Activated CD8-positive, alpha-beta memory T cell treated with anti-CD3 and anti-CD28 coated beads, Interleukin-2, amount 50 U/mL, for 4 hours (primary cell): ENCODE measurements around the gene RANBP17.

Source experiments
- DNase-seq: peaks from one replicate; pipeline ENCODE4 v3.0.0-alpha.2; 2020

Gene RANBP17

GRCh38 chr5:171307789-171308452, 446.1 kb downstream of the RANBP17 start:
- DNase-seq = no peak

DNA sequence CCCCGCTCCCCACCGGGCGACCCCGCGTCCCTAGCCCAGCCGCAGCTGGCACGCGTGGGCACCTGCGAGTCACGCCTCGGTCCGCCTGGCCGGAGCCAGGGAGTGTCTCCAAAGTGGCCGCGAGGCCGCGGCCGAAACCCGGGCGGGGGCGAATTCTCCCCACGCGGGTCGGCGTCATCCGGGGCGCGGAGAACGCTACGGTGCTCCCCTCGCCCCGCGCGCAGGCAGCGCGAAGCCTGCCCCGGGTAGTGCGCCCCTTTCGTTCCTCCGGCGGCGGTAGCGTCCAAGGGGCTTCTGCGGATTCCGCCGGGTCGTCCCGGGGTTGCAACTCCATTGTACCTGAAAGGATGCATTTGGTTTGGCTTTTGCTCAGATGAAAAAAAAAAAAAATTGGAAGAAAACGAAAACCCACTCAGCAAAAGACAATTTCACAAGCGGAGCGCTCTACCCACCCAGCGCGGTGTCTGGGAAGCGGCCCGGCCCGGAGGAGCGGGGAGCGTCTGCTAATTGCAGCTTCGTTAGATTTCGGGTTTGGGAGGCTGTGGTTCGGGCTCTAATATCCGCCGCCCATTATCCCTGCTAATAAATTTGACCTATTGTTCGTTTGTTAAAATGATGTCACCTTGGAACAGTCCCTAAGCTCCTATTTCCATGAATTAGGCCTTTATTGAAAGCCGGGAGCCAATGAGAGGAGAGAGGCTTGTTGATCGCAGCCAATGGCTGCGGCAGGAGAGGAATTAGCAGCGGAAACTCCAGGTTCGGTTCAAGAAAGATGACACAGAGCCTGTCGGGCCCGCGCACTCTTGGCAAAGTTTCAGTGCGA, 446.8 kb downstream of the RANBP17 start, which contains the start of gene TLX3:
Gene TLX3, plus strand, starts transcription at position 796 of the 823 bp plus-strand sequence. CDS start 118 bp downstream, outside the sequence.
- no peak for DNase-seq

DNA sequence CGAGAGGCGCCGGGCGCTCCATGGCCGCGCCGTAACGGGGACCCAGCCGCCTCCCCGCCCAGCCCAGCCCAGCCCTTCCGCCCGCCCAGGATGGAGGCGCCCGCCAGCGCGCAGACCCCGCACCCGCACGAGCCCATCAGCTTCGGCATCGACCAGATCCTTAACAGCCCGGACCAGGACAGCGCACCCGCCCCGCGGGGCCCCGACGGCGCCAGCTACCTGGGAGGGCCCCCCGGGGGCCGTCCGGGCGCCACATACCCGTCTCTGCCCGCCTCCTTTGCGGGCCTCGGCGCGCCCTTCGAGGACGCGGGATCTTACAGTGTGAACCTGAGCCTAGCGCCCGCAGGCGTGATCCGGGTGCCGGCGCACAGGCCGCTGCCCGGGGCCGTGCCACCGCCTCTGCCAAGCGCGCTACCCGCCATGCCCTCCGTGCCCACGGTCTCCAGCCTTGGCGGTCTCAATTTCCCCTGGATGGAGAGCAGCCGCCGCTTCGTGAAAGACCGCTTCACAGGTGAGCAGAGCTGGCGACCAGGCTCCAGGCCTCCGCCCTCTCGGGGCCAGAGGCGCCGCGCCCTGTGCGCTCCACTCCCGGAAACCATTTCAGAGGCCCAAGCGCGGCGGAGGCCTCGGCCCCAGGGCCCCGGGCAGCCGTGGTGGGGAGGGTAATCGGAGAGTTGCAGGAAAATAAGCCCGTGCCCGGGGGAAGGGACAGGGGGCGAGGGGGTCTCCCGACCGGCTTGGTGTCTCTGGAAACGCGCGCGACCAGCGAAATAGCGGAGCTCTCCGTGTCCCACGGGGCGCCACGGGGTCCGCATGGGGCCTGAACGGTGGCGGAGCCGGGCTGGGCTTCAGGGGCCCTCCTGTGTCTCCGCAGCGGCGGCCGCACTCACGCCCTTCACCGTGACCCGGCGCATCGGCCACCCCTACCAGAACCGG, 447.7 kb downstream of the RANBP17 start:
- DNase-seq = no peak

DNA sequence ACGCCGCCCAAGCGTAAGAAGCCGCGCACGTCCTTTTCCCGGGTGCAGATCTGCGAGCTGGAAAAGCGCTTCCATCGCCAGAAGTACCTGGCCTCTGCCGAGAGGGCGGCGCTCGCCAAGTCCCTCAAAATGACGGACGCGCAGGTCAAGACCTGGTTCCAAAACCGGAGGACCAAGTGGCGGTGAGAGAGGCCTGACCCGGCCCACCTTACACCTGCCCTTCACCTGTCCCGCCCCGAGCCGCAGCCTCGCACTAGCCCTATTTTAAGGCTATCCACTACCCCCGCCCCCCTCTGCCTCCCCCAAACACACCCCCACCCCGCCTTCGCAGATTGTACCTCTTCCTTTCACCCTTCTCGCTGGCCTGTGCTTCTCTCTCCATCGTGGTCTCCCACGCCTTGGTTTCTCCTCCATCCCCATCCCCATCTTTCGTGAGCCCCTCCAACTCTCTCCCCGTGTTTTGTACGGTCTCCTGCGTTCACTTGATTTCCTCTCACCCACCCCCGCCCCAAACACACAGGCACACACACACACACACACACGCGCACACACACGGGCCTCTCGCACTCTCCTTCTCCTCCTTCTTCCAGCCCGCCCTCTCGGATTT, 448.5 kb downstream of the RANBP17 start:
- no peak for DNase-seq

DNA sequence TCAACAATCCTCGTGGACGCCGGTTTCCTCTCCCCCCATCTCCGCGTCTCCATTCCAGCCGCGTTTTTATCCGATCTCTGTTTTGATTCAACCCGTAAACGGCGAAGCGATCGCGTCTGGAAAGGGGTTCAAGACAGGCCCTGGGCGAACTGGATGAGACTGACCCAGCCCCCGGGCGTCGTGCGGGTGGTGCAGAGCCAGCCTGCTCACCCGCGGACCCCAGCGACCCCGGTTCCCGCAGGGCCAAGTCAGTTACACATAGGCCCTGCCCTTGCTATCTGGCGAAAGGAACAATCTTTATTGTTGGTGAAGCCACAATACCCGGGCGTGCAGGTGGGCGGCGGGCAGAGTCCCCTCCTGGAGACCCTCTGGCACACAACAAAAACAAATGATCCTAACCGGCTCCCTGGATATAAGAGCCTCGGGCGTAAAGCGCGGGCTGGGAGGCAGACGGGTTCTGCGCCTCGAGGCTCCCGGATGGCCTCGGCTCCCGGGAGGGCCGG, 449.1 kb downstream of the RANBP17 start:
- no peak for DNase-seq

GRCh38 chr5:171311322-171312077, 449.7 kb downstream of the RANBP17 start:
- DNase-seq = no peak

- DNase-seq = no peak
Observed at GRCh38 chr5:171312129-171312974, 450.5 kb downstream of the RANBP17 start.

DNA sequence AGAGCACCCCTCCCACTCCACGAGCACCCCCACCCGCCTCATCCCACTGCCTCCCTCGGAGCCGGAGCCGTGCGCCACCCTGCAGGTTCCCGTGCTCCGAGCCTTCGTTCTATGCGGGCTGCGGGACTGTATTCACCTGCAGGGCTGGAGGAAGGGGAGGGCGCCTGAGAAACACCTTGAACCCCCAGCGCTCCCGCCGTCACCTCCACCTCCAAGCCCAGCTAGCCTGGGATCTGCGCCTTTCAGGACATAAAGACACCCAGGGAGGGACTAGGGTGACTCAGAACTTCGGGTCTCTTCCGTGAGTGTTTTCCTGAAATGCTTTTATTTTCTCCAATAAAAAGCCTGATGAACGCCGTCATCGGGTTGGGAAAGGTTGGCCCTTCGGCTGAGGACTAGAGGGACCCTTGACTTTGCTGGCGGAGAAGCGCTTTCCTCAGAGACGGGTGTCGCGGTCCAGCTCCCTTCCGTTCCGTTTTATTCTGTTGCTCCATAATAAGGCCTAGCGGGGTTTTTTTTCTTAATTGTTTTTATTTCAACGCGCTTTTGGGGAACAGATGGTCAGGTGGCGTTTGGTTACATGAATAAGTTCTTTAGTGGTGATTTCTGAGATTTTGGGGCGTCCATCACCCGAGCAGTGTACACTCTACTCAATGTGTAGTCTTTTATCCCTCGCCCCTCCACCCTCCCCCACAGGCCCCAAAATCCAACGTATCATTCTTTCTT, 451.8 kb downstream of the RANBP17 start:
- no peak for DNase-seq

DNA sequence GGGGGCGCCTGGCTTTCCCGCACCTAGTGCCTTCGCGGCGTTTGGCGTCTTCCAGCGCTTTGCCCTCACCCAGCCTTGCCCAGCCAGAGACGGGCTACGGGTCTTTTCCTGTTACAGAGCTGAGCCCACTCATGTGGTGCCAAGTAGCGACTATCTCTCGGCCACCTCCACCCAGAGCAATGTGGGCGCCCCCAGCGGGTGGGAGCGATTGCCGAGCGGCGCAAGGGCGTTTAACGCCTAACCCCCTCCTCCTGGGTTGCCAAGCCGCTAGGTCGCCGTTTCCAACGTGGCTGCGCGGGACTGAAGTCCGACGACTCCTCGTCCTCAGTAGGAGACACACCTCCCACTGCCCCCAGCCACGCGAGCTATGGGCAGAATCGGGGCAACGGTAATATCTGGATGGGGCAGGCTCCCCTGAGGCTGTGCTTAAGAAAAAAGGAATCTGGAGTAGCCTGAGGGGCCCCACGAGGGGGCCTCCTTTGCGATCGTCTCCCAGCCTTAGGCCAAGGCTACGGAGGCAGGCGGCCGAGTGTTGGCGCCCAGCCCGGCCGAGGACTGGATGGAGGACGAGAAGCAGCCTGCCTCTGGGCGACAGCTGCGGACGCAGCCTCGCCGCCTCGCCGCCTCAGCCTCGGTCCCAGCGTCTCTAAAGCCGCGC, 453.0 kb downstream of the RANBP17 start:
- DNase-seq = no peak

- no peak for DNase-seq
Observed at GRCh38 chr5:171315386-171315891, 453.6 kb downstream of the RANBP17 start.

GRCh38 chr5:171315925-171316257, 454.1 kb downstream of the RANBP17 start:
- DNase-seq = no peak

GRCh38 chr5:171316258-171317121, 454.7 kb downstream of the RANBP17 start:
- no peak for DNase-seq

GRCh38 chr5:171317230-171317629, 455.4 kb downstream of the RANBP17 start:
- no peak for DNase-seq

DNA sequence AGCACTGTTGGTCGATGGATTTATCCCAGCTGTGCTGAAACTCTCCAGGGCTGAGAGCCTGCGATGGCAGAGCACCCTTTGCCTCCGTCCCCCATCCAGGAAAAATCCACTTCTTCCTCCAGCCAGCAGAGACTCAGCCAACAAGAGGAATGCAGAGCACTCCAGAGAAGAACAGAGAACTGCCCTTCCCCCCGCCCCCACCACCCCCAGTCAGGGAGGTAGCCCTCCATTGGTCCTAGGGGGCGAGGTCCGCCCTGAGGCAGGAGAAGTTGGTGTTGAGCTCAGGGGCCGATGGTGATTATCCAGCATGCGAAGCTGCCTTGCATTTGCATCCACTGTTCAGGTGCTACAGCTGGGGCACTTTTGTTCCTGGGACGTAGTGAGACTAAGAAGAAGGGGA, 456.2 kb downstream of the RANBP17 start:
- no peak for DNase-seq

DNA sequence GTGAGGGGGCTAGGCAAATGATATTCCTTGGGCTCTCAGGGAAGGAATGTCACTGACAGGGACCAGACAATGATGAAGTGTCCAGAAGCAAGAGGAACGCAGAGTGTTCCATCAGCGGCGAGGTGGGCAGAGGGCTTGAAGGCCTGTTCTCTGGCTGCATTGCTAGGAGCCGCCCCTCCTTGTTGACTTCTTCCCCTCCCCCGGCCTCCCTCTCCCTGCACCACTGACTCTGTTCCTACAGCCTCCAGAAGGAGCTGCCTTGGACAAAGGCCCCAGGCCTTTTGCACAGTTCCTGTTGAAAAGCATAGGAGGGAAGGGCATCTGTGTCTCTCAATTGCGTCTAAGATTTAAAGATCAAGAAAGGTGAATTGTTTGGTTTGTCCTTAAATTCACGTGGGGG, 459.6 kb downstream of the RANBP17 start:
- DNase-seq = no peak

DNA sequence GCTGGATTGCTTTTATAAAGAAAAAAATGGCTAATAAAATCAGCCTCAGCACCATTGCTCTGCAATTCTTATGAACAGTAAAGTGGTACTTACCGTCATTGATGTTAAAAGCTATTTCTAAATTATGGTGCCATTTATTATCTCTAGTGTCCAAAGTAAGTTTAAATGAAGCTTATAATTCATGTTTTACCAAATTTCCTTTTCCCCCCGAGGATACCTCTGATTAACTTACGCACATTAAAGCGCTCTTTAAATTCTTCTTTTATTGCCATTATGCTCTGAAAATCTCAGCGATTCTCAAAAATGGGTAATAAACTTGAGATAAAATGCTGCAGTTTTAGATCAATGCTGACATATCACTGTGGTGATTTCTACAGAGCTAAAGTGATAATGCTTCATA, 460.7 kb downstream of the RANBP17 start:
- DNase-seq = no peak

DNA sequence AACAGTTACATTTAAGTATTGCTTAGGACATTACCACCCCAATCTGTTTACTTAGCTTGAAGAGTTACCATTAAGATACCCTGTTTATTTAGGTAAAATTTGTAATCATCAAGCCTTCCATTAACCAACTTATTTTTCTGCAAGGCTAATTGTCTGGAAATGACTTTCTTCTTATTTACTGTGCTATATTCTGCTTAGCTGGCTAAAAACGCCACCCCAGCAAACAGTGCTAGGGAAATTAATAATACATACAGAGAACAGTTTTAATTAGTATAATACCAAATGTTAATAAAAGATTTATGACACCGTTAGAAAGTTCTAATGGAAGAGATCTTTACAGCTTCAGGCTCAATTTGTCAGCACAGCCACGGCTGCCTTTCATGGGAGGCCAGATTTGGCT, 461.2 kb downstream of the RANBP17 start:
- DNase-seq = no peak
